ENCODE data around the gene SIAE.

SIAE gene

GRCh38 chr11:124667601-124668000, 5.9 kb downstream of the SIAE start:
- no peak for DNase-seq (ENCODE audit: low spot score)

DNA sequence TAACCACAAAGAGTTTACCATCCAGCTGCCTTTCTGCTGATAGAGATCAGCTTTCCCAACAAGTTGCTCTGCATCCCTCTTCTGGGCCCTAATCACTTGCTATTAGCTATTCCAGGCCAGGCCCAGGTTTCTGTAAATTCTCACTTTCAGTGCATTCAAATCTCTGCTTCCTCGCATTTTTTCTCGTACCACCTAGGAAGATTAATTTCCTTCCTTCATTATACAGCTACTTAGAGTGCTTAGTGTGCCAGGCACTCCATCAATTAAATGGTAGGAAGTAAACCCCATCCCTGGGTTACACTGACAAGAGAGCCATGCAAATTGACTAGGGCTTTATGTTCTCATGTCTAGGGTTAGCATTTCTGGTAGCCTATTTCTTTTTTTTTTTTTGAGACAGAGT, 9.7 kb downstream of the SIAE start:
- DNase-seq (ENCODE audit: low spot score), result no peak

- no peak for DNase-seq (ENCODE audit: low spot score)
Measured at GRCh38 chr11:124662106-124662505, 11.4 kb downstream of the SIAE start.

DNA sequence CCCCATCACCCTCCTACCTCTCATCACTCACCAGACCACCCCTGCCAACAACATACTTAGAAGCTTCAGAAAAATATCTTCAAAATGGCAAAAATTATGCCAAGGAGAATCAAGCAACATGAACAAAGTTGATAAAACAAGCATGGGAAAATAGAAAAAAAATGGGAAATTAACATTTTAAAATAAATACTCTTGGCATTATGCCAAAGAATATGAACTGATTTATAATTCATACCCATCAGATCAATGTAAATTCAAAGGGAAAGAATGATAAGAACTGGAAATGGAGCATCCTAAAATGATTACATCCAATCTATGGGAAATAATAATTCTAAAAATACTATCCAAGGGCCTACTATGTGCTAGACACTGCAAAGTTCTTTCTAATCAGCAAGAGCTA, 12.0 kb downstream of the SIAE start:
- DNase-seq (ENCODE audit: low spot score), result no peak

- DNase-seq (ENCODE audit: low spot score), result no peak
Measured at GRCh38 chr11:124658986-124659385, 14.6 kb downstream of the SIAE start.

- DNase-seq (ENCODE audit: low spot score), result no peak
Measured at GRCh38 chr11:124658501-124658900, 15.0 kb downstream of the SIAE start.

DNA sequence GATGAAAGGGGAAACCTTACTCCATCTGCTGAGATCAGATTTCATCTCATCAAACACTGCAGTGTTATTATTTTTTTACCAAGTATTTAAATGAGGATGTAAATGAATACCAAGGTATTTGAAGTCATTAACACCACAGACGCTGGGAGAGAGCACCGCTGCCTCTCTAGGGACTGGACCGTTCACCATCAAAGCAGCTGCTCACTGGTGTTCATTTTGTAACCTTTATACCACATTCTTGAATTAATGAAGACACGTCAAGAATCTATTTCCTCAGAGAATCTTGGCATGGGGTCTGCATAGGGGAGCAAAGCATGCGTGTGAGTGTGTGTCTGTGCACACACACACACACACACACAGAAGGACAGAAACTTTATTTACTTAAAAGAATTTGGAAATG, 15.6 kb downstream of the SIAE start:
- no peak for DNase-seq (ENCODE audit: low spot score)

DNA sequence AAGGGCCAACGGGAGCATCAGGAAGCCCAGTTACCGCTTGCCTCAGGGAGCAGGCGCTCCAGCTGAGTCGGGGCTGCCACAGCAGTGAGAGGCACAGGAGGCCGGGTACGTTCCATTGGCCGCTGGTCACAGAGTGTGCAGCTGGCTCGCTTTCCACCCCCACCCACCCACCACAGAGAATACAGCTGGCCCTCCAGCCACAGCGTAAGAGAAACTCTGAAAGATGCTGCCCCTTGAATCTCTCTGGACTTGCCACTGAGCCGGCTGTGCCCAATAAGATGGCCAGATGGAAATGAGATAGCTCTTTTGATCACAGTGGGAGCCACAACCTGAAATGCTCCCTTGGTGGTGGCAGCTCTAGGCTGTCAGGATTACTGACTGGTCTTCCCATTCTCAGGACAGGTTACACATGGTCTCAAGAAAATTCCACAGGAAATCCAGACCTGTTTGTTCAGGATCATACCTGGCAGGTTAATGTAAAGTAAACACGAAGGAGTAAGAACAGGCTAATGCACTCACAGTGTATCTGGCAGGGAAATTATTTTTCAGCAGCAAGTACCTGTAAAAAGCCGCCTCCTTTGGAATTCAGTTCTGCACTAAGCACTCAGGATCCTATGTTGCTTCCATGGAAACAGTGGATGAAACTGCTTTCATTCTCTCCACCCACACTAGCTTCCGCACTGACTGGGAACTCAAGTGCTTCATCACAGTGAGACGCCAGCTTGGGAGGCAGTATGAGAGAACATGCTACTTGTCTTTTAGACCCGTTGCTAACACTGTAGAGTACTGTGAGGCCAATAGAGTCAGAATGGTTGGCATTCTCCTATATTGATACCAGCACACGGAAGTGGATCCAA, 16.5 kb downstream of the SIAE start:
- DNase-seq (ENCODE audit: low spot score), result no peak

GRCh38 chr11:124648610-124649009, 24.9 kb downstream of the SIAE start:
- no peak for DNase-seq (ENCODE audit: low spot score)

DNA sequence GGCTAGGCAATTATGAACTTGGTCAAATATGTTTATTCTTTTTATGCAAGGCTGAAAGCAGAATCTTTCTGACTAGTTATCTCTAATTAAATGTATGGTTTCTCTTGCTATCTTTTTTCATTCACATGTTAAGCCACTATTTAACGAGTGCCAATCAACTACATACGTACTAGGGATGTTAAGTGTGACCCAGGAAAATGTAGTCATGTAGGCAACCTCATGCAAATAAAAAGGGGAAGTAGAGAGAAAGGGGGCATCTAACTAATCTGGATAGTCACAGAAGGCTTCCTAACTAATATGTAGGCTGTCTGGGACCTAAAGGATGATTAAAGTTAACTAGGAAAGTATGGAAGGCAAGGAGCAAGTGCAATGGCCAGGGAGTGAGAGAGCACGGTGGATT, 27.4 kb downstream of the SIAE start:
- DNase-seq (ENCODE audit: low spot score), result no peak

DNA sequence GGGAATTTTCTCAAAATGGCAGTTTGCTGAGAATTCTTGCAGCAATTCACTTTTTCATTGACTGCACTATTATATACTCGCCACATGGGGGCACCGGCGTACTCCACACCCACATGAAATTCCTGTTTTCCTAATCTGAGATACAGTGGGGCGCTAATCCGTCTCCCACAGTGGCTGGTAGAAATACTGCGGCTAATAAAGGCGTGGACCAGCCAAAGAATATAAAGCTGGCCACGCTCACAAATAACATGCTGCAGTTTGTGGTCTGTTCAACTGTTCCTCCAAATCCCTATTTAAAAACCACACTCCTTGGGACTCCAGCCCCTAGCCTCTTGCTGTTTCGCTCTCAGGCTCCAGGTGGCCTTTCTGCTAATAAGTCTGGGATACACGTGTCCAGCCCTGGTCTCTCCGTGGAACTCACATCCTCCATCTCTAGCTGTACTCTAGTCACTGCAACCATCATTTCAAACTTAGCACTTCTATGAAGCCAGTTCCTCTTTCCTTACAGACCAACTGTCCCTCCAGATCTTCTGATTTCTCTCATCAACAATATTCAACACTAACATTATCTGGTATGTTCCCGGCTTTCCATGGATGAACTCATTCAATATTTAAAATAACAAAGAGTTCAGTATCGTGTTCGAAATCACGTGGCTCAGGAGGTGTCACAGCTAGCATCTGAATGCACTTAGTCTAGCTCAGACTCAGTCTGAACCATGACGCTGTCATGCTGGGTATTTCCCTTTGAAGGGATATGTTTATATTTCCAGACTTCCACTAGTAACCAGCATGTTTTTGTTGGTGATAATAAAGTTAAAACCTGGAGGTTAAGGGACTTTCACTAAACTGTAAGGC, 28.9 kb downstream of the SIAE start:
- DNase-seq (ENCODE audit: low spot score), result peak; percentile 78

DNA sequence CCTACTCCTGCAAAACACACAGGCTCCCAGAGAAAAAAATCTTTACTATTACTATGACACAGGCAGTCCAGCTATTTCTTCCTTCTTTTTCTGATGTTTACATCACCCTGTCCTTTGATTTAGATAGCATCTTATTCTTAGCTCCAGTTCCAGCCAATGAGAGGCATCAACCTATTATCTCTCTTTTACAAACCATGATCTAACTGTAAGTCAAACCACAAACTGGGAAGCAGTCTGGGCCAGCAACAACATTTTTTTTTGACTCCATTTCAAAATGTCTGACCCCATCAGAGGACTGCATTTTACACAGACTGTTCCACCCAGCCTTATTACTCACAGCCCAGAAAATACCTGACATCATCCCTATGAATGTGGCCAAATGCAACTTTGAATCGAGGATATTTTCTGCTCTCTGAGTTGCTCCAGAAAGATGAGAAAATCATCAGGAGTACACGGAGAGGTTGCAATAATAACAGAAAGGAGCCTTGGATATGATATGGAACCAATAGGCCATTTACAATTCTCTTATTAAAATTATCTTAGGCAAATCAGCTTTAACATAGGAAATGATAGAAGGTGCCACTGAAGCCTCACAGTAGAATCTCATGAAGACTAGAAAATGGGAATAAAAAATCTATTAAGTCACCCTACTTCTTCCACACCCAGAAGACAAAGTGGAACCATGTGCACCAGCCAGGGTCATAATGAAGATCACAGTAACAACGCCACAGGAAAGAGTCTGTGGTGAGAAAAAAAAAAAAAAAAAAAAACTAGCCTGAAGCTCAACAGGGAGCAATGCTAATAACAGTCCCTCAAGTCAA, 29.7 kb downstream of the SIAE start:
- peak; percentile 74 for DNase-seq (ENCODE audit: low spot score)

DNA sequence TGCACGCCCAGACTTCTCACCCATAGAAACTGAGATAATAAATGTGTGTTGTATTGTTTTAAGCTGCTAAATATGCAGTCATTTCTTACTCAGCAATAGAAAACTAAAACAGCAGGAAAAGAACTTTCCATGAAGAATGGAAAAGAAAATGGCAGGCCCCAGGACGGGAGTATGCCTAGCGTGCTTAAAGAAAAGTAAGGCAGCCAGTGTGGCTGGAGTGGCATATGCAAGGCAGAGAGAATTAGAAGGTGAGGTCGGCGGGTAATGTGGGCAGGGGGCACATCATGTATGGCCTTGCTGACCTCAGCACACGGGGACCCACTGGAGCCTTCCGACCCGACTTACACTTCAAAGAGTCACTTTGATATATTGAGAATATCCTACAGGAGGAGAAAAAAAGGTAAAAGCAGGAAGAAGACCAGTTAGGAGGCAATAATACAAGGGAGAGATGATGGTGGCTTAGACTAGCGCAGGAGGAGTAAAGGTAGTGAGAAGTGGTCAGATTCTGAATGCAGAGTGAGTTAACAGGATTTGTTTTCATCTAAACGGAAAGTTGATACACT, 30.4 kb downstream of the SIAE start:
- no peak for DNase-seq (ENCODE audit: low spot score)

DNA sequence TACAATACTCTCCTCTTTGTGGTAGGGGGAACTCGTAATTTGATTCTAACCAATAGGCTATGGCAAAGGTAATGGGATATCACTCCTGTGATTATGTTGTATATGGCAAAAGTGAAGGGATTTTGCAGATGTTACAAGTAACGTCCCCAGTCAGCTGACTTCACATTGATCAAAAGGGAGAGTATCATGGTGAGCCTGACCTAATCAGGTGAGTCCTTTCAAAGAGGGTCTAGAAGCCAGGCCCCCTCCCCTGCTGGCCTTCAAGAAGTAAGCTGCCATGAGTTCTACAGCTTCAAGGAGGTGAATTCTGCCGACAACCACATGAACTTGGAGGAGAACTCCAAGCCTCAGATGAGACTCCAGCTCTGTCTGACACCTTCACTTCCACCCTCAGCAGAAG, 30.9 kb downstream of the SIAE start:
- DNase-seq (ENCODE audit: low spot score), result no peak

- no peak for DNase-seq (ENCODE audit: low spot score)
Measured at GRCh38 chr11:124640666-124641065, 32.9 kb downstream of the SIAE start.

- DNase-seq (ENCODE audit: low spot score), result no peak
Measured at GRCh38 chr11:124639186-124639585, 34.4 kb downstream of the SIAE start.

DNA sequence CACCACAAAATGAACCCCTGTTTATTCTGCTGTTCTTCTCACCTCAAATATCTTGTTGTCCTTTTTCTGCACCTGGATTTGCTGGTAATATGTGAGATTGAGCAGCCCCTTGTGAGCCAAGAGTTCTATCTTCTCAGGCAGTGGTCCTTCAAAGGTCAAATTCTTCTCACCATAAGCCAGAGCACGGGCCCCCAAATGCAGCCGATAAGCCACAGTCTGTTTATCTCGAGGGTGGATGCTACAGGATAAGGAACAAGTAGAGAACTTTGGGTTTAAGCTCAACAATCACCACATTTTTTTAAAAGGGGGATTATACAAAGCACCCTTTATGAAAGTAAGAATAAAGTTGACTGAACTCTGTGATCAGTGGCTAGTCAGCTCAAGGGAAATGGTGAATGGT, 35.0 kb downstream of the SIAE start:
- DNase-seq (ENCODE audit: low spot score), result no peak

- no peak for DNase-seq (ENCODE audit: low spot score)
Measured at GRCh38 chr11:124635932-124636331, 37.6 kb downstream of the SIAE start.

DNA sequence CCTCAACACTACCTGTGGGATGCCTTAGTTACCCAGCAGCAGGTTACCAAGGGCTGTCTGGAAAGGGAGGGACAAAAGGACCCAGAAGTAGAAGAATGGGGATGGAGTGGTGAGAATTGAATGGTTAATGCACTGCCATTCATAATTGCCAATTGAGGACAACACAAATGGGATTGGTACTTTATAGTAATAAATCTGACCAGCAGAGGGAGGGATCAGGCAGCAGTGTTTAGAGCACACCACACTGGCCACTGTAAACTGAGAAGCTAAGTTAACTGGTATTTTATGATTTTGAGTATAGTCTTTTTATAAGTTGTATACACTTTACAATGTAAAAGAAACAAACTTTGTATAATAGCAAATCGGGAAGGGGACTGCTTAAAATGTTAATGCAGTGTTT, 40.2 kb downstream of the SIAE start:
- no peak for DNase-seq (ENCODE audit: low spot score)

DNA sequence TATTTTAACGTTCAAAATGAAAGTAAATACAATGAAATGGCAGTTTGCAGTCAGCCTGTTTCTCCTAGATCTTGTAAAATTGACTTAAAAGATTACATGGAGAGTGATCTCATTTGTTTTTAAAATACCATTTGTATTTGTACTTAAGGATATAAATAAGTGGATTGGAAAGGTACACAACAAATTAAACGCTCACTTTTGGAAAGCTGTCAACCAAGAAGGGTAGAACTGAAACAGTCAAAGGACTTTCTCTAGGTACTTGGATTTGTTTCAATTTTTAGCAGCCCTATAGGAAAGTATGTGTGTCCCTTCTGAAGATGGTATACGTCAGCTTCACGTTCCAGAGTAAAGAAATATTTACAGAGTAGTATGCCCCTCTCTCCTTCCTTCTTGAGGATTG, 43.6 kb downstream of the SIAE start:
- DNase-seq (ENCODE audit: low spot score), result no peak

- no peak for DNase-seq (ENCODE audit: low spot score)
Measured at GRCh38 chr11:124627546-124627945, 46.0 kb downstream of the SIAE start.

GRCh38 chr11:124625504-124626168, 47.9 kb downstream of the SIAE start:
- DNase-seq (ENCODE audit: low spot score), result no peak
